HG02885 (cell line): ENCODE measurements around the gene SNX14.

Source experiments
- ATAC-seq: cut with Tn5 transposase; IDR thresholded peaks from one replicate; pipeline ENCODE4 v1.9.1; 2021; ENCODE audit warnings: mild to moderate bottlenecking; ENCODE audit not compliant: unreplicated experiment, poor library complexity

The SNX14 gene

GRCh38 chr6:85516168-85516567, 77.5 kb downstream of the SNX14 start:
- no peak for ATAC-seq

DNA sequence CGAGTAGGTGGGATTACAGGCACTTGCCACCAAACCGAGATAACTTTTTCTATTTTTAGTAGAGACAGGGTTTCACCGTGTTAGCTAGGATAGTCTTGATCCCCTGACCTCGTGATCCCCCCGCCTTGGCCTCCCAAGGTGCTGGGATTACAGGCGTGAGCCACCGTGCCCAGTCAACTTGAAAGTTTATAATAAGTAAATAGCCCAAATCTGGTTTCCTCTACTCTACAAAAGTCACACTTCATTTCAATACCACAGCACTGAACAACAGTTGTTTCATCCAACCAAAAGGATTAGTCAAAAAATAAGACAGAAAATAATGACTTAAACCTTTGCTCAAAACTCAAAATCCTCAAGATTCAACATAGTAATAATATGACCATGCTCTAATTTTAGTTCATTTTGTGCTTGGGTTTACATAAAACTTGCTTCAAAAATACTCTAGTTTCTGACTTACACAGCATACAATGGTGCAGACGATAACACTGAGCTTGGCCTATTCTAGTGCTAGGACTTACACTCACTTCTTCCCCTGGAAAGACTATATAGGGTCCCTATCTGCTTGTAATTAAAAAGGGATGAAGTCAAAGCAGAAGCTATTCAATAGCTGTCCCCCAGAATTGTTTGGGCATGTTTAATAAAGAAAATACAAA, 87.1 kb downstream of the SNX14 start:
- peak; percentile 68 for ATAC-seq

- no peak for ATAC-seq
Observed at GRCh38 chr6:85498596-85499258, 94.9 kb downstream of the SNX14 start.

DNA sequence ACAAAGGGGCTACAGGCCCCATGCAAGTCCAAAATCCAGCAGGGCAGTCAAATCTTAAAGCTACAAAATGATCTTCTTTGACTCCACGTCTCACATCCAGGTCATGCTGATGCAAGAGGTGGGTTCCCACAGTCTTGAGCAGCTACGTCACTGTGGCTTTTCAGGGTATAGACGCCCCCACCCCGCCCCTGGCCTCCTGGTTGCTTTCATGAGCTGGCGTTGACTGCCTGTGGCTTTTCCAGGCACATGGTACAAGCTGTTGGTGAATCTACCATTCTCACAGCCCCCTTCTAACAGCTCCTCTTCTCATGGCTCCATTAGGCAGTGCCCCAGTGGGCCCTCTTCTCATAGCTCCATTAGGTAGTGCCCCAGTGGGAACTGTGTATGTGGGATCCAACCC, 96.8 kb downstream of the SNX14 start:
- ATAC-seq, result no peak

GRCh38 chr6:85496009-85496579, 97.6 kb downstream of the SNX14 start:
- ATAC-seq, result no peak

- ATAC-seq, result no peak
Observed at GRCh38 chr6:85494547-85495536, 98.8 kb downstream of the SNX14 start.

GRCh38 chr6:85493389-85493788, 100.3 kb downstream of the SNX14 start:
- no peak for ATAC-seq

DNA sequence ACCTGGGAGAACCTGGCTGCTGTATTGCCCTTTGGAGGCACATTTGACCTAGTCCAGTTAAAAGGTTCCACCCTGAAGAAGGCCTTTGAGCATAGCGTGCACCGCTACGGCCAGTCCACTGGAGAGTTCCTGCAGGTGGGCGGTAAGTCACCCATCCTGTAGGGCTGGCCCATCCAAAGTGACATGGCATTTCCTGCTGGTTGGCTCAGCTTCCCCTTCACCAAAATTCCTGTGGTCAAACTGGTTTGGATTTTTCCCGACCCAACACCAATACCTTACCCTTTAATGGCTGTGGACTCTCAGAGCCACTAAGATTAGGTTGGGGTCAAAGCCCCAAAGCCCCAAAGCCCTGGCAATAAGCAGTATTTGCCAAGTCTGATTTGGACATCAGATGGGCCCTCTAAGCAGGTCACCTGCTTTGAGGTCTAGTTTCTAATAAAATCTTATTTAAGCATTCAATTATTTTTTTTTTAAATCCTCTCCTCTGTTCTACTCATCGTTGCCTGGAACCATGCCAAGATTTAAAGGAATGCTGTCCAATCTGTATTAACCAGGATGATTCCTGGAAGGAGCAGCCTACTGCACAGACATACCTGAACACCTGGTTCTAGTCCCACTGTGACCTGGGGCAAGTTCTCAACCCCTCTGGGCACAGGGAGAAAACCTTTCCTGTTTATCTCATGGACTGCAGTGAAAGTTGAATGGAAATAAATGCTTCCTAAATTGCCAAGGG, 103.0 kb downstream of the SNX14 start:
- ATAC-seq, result no peak

GRCh38 chr6:85484948-85485347, 108.7 kb downstream of the SNX14 start:
- no peak for ATAC-seq

DNA sequence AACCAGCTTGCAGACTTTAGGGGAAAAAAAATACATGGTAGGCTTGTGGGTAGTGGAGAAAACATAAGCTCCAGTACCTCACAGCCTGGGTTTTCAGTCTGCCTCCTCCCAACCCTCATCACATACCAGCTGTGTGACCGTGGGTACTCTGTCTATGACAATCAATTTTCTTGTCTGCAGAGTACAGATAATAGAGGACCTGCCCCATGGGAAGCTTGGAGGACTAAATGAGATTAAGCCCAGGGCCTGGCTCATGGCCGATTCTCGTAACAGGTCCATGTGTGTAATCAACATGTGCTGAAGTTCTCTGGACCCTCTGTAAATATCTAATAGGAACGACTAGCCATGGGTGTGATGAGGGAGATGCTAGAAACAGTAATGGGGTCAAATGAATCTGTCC, 109.8 kb downstream of the SNX14 start:
- ATAC-seq, result no peak

GRCh38 chr6:85482905-85483700, 110.6 kb downstream of the SNX14 start:
- ATAC-seq, result peak; percentile 94

DNA sequence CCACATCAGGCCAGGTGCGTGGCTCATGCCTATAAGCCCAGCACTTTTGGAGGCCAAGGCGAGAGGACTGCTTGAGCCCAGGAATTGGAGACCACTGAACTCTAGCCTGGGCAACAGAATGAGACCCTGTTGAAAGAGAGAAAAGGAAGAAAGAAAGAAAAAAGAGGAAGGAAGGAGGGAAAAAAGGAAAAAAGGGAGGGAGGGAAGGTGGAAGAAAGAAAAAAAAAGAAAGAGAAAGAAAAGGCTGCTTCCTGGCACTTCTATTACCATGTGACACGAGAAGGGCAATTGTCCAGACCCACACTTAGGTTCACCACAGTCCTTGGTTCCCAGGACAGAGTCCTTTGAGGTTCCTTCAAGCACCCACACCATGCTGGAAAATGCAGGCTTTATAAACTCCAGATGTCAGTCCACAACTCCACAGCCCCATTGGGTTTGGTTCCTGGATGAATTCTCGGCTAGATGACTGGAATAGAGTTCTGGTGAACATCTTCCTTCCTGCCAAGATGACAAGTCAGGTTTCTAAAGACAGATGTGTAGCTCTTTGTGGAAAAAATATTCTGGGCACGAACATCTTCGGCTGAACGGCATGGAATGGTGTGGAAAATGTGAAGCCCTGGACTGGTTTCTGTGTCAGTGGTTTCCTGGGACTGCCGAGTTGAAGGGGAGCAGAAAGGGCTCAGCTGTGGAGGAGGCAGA, 111.3 kb downstream of the SNX14 start:
- peak; percentile 10 for ATAC-seq

DNA sequence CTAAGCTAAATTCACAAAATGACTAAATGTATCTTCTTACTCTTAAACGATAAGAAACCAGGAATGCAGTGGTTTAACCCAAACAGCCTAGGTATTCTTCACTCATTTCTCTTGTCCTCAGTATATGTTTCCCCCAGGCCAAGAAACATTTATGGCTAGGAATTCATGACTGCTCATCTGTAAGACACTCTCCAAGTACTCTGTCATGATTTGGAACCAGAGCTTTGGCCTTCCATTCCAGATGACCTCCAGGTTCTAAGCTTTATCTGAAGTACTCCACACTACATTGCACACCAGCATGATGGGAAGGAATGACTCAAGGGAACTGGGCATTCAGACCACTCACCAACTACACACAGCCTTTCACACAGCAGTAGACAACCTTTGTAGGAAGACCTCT, 114.5 kb downstream of the SNX14 start:
- no peak for ATAC-seq

- no peak for ATAC-seq
Observed at GRCh38 chr6:85476532-85476931, 117.1 kb downstream of the SNX14 start.

- ATAC-seq, result no peak
Observed at GRCh38 chr6:85473748-85474147, 119.9 kb downstream of the SNX14 start.

GRCh38 chr6:85472744-85473143, 120.9 kb downstream of the SNX14 start:
- no peak for ATAC-seq

- ATAC-seq, result no peak
Observed at GRCh38 chr6:85470023-85470410, 123.6 kb downstream of the SNX14 start.

GRCh38 chr6:85469276-85470022, 124.2 kb downstream of the SNX14 start:
- no peak for ATAC-seq
